Measurements from ENCODE around the gene IL6ST.
"Not testable (repeated sequence)": the region's sequence is repeated elsewhere in the genome, so short reads cannot be mapped to it uniquely, and the experiment has no call there.

IL6ST gene

DNA sequence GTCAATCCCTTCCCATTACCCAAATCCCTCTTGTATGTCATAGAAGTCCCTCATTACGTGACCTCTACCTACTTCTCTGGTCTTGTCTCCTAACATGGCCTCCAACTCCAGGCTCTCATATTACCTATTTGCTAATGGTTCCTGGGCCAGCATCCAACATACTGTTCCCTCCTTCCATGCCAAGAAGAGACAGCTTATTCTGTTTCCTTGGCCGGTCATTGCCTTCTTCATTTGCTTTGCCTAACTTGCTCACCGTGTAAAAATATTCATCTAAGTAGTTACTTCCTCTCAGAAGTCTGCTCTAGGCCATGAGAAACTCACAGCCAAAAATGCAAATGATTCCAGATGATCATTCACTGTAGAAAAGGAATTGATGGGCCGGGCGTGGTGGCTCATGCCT, 8.9 kb upstream of the IL6ST start:
- FAIRE-seq, result no peak

DNA sequence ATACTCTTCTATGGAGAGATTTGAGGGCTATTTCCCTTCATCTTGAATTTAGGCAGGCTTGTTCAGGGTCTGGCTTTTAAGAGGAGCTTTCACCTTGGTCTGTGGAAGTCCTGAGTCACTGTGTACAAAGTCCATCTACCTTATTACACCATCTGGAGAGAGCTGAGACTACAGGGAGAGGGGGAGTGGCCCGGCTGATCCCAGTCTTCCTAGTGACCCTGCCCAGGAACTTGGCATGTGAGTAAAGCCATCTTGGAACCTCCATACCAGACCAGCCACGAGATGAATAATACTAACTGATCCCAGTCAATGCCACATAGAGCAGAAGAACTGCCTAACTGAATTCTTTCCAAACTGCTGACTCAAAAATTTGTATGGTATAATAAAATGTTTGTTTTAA, 8.4 kb upstream of the IL6ST start:
- FAIRE-seq, result no peak

DNA sequence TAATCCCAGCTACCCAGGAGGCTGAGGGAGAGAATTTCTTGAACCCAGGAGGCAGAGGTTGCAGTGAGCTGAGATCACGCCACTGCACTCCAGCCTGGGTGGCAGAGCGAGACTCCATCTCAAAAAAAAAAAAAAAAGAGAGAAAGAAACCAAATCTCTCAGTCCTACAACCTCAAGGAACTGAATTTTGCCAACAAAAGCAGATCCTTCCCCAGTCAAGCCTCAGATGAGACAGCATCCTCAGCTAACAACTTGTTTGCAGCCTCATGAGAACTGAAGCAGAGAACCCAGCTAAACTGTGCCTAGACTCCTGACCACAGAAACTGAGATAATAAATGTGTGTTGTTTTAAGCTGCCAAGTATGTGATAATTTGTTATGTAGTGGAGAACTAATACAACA, 7.5 kb upstream of the IL6ST start:
- FAIRE-seq, result no peak

DNA sequence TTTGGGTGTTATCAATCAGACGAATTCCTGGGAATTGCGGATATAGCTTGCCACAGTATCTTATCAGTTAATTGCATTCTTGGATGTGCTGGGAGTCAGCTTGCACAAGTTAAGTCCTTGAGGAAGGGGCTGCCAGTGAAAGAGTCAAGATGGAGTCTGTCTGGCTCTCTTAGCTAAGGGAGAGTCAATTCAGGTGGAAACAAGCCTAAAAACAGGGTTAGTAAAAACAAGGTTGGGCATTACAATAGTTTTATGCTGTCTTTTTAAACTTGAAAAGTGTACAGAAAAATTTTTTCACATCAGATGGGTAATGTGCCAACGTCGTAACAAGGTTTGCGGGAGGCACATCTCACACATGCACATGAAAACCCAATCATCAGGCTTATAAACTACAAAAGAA, 5.5 kb upstream of the IL6ST start:
- not testable (repeated sequence) for FAIRE-seq

DNA sequence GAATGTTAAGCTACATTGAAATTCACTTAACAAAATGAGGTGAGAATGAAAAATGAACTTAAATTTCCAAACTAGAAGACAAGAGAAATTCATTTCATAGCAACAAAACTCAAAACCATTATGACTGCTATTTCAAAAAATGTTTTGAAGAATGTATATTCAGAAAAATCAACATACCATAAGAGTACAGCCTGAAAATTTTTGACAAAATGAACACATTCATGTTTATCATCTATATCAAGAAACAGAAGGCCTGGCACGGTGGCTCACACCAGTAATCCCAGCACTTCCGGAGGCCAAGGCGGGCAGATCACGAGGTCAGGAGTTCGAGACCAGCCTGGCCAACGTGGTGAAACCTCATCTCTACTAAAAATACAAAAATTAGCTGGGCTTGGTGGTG, 4.2 kb upstream of the IL6ST start:
- FAIRE-seq, result no peak

DNA sequence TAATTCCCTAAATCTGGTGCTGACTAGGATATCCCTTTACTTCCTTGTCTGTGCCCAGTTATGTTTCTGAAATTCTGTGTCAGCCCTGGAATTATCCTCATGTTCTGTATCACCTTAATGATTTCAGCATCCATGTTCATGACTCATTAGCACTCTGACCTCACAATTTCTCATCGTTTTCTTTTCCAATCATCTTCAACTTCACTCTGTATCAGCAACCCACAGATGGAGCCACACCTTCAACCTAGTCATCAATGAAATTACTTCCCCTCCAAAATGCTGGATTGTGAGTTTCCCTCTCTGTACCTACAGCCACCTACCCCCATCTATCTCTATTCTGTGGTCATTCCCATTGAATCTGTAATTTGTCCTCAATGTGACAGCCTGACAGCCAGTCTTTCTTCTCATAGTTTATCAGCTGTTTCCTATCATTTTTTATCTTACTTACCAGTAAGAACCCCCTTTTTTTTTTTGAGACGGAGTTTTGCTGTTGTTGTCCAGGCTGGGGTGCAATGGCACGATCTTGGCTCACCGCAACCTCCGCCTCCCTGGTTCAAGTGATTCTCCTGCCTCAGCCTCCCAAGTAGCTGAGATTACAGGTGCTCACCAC, 3.1 kb upstream of the IL6ST start:
- FAIRE-seq, result no peak

DNA sequence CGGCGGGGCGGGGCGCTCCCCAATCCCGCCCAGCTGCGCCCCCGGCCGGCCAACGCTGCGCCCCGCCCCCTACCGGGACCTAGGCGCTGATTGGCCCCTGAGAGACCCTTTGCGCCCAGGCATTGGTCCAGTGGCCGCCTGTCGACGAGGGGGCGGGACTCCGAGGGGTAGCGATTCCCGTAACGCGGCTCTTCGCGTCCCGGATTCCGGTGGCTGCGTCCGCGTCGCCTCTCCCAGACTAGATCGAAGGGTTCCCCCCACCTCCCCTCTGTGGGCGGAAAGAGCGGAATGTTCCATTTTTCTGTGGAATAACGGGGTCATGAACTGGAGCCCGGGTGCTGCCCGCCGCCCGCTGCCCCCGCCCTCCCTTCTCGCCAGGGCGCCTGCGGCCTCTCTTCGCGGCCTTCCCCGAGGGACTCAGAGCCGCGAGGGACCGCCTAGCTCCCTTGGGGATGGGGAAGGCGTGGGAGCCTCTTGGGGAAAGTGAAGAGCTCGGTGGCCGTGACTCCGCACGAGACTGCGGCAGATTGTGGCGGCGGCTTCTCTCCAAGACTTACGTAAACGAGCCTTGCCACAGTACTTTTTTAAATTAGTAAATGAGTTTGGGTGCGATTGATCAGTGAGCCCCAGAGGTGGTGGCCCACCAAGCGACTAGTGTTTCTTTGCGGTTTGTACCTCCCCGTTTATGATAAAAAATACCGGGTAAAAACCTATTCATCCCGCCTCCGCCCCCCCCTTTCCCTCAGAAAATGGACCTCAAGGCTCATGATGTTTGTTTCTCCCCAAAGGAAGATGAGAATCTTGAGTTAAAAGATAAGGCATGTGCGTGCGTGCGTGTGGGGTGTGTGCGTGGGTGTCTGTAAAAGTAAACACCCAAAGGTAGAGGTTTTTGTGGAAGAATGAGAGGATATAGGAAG, 493 bp upstream of the IL6ST start:
- no peak for FAIRE-seq

DNA sequence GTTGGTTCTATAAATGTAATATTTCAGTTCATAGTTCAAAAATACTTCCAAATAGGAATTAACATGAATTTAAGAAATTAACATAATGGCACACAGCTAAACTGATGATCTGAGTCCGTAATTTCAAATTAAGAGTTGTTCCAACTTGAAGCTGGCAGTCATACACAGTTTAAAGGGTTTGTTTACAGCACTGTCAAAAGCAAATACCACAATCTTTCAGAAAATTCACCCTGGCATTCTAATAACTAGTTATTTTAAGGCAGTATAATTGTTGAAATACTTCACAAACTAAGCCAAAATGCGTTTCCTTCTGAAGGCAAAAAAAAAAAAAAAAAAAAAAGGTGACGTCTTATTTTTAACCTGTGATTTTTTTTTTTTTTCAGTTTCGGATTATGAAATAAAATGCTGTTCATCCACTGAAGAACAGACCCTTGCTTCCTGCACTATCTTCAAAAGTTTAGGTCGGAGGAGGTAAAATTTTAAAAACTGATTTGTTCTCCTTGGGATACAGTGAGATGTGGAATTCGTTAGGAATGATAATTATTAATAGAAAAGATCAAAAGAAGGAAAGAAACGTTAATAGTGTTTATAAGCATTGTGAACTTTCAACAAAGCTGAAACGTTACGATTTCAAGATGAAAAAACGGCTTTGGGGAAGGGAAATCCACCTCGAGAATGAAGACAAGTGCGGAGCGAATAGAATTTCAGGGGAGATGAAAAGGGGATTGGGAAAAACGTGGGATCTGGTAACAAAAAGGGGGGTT, 850 bp downstream of the IL6ST start:
- peak; percentile 12 for FAIRE-seq

DNA sequence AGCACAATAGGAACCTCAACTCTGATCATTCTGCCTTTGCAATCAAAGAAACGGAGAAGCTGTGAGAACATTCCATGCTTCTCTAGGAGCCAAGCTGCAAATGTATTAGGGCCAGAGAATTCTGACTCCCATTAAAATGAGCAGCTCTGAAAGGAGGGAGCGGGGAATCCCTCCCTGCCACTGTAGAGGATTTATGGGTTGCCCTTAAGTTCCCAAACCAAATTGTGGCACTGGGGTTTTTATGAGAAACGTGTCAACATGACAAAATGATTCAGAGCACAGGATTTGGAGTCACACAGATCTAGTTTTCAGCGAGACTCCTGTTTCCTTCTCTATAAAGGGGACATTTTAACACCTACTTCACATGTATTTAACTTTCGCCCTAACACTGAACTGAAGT, 1.8 kb downstream of the IL6ST start:
- FAIRE-seq, result no peak

DNA sequence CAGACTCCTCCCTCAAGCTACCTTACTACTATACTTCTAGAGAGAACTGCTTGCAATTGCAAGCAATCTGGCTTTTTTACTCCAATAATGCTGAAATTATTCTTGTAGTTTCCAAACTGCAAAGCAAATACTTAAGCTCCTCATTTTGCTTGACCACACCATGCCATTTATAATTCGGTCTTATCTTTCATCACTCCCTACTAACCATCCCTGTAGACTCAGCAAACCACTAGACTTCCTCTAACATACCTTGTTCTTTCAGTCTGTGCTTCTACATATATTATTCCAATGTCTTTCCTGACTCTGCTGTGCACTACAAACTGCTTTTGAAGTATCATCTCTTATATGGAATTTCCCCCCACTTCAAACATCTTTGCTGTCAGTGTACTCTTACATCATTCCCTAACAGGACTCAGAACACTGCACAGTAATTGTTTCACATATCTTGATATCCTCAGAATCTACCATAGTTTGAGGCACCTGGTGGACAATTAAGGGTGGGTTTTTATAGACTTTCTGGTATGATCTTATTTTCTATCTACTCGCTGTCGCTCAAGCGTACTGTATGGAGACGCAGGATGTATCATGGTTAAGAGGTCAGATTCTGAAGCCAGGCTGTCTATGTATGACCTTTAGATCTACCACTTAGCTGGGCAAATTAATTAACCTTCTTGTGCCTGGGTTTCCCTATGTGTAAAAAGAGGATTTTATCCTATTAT, 2.8 kb downstream of the IL6ST start:
- no peak for FAIRE-seq

DNA sequence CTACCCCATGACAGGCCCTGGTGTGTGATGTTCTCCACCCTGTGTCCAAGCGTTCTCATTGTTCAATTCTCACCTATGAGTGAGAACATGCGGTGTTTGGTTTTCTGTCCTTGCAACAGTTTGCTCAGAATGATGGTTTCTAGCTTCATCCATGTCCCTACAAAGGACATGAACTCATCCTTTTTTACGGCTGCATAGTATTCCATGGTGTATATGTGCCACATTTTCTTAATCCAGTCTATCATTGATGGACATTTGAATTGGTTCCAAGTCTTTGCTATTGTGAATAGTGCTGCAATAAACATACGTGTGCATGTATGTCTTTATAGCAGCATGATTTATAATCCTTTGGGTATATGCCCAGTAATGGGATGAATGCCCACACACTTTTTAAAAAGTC, 3.9 kb downstream of the IL6ST start:
- FAIRE-seq, result not testable (repeated sequence)

DNA sequence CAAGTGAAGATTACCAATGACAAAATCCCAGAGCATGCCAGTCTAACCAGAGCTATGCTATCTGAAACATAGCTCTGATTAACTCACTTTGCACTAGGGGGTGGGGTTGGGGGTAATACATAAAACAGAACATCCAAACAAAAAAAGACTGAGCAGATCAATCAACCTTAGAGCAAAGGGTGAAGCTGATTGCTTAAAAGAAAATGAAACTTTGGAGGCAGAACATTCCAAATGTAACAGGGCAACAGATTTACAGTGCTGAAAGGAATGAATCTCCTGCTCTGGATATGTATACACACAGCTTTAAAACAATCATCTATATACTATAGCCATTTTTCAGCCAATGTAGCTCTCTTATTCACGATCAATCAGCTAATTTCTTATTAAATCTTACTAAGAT, 4.9 kb downstream of the IL6ST start:
- no peak for FAIRE-seq

DNA sequence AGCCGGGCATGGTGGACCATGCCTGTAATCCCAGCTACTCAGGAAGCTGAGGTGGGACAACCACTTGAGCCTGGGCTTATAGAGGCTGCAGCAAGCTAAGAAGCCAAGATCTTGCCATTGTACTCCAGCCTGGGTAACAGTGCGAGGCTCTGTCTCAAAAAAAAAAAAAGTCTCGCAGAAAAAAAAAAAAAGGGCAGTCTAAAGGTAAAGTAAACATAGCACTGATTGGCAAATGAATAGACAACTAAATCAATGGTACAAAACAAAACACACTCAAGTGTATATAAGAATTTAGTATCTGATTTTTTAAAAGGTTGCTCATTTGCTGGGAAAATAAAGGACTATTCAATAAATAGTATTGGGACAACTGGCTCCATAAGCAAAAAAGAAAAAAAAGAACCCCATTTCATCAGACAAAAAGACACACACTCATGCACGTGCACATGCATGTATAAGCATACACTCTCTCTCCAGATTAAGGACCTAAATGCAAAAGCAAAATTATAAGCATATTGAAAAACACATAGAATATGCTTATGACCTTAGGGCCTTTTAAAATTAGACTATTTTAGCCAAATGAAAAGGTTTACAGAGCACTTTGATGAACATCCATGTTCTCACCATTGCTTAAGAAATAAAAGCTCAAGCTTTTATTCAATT, 5.7 kb downstream of the IL6ST start:
- no peak for FAIRE-seq

DNA sequence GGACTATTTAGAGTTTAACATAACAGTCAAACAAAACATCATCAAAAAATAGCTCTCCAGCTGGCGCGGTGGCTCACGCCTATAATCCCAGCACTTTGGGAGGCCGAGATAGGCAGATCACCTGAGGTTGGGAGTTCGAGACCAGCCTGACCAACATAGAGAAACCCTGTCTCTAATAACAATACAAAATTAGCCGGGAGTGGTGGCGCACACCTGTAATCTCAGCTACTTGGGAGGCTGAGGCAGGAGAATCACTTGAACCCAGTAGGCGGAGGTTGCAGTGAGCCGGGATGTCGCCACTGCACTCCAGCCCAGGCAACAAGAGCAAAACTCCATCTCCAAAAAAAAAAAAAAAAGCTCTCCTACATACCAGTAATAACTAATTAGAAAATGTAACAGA, 6.3 kb downstream of the IL6ST start:
- not testable (repeated sequence) for FAIRE-seq

DNA sequence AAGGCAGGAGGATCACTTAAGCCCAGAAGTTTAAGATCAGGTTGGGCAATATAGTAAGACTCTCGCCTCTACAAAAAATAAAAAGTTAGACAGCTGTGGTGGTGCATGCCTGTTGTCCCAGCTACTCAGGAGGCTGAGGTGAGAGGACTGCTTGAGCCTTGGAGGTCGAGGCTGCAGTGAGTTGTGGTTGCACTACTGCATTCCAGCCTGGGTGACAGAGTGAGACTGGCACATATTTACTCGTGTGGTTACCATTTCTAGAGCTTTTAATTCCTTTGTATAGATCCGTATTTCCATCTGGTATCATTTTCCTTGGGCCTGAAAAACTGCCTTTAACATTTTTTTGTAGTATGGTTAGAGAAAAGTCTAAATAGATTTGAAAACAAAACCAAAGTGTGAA, 7.8 kb downstream of the IL6ST start:
- no peak for FAIRE-seq

DNA sequence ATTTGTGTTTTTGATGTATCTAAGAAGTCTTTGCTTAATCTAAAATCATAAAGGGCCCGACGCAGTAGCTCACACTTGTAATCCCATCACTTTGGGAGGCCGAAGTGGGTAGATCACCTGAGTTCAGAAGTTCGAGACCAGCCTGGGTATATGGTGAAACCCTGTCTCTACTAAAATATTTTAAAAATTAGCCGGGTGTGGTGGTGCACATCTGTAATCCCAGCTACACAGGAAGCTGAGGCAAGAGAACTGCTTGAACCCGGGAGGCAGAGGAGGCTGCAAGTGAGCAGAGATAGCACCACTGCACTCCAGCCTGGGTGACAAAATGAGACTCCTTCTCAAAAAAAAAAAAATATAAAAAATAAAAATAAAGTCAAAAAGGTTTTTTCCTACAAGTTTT, 9.6 kb downstream of the IL6ST start:
- FAIRE-seq, result no peak

DNA sequence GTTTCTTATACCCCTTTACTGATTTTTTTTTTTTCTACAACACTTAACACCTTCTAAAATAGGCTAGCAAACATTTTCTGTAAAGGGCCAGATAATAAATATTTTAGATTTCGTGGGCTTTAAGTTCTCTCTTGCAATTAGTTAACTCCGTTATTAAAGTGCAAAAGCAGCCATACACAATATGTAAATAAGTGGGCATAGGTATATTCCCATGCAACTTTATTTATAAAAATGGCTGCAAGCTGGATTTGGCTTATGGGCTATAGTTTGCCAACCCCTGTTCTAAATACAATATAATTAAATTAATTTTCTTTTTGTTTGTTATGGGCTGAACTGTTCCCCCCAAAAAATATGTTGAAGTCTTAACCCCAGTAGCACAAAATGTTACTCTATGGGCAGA, 10.8 kb downstream of the IL6ST start:
- FAIRE-seq, result no peak

DNA sequence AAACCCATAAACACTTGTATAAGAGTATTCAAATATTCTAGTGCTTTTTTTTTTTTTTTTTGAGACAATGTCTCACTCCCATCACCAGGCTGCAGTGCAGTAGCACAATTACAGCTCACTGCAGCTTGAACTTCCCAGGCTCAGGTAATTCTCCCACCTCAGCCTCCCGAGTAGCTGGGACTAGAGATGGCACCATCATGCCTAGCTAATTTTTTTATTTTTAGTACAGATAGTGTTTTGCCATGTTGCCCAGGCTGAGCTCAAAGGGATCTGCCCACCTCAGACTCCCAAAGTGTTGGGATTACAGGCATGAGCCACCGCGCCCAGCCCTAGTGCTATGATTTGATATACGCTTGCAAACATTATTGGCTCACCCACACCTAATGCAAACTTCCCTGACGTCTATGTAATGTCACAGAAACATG, 11.8 kb downstream of the IL6ST start:
- FAIRE-seq, result no peak

DNA sequence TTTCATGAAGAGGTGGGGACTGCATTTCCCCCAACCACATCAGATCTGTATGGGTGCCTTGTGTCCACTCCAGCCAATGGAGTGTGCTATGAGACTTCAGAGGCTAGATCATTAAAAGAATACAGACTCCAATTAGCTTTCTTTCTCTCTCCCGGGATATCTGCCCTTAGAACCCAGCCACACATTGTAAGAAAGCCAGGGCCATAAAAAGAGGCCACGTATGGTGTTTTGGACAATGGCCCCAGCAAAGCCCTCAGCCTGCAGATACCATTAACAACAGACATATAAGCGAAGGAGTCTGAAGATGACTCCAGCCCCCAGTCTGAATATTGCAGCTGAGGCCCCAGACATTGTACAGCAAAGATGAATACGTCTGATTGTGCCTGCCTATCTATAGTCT, 21.5 kb downstream of the IL6ST start:
- no peak for FAIRE-seq

DNA sequence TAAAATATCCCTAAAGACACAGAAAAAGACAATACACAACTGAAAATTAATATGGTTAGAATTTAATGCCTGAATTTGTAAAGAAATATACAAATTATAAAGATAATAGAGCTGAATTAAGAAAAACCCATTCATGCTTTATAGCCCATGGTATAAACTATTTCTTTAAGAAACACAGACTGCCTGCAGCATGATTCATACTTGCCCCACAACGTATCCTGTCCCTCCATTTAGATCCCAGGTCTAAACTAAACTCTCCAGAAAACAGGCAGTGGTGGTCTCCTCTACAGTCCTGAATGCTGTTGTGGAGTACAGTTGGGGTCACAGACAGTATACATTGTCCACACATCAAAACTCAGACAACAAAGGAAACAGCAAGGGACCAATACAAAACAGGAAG, 24.8 kb downstream of the IL6ST start:
- FAIRE-seq, result no peak

DNA sequence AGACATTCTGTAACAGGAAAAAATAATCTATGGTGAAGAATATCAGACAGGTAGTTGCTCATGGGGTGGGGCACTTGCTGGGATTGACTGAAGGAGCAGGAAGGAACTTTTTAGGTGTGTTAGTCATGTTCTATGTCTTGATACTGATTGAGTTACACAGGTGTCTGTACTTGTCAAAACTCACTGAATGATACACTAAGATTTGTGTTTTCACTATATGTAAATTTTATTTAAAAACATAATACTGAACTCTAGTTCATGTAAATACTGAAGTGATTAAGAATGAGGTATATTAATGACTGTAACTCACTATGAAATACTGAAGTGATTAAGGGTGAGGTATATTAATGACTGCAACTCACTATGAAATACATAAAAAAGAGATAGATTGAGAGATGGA, 28.5 kb downstream of the IL6ST start:
- FAIRE-seq, result no peak

DNA sequence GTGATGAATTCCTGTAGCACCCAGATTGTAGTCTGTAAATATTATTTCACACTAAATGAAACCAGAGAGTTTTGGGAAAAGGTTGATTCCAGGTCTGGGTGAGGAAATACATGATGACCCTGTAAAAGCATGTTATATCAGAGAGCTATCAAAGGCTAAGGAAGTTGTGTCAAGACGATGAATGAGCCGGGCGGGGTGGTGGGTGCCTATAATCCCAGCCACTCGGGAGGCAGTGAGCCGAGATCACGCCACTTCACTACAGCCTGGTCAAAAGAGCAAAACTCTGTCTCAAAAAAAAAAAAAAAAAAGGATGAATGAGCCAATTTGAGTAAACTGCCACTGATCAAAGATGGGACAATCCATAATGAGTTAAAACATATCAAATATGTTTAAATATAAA, 29.2 kb downstream of the IL6ST start:
- no peak for FAIRE-seq

DNA sequence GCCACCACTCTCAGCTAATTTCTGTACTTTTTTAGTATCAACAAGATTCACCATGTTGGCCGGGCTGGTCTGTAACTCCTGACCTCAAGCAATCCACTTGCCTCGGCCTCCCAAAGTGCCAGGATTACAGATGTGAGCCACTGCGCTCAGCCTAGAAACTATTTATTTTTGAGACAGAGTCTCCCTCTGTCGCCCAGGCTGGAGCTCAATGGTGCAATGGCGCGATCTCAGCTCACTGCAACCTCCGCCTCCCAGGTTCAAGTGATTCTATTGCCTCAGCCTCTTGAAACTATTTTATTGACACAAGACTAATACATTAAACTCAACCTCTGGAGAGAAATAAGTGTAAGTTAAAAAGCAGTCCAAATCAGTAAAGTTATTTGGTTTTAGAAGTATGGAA, 34.0 kb downstream of the IL6ST start:
- FAIRE-seq, result no peak
